Activated naive CD8-positive, alpha-beta T cell (primary cell): ENCODE data around the gene ATOH8.

Experiments used
- H3K27ac Mint-ChIP-seq: one replicate; pipeline ENCODE4 v1.8.0; 2021; ENCODE audit warnings: mixed read lengths
- H3K27me3 Mint-ChIP-seq: one replicate; pipeline ENCODE4 v1.8.0; 2021; ENCODE audit warnings: mixed read lengths
- H3K36me3 Mint-ChIP-seq: one replicate; pipeline ENCODE4 v1.8.0; 2021; ENCODE audit warnings: mixed read lengths
- H3K4me1 Mint-ChIP-seq: one replicate; pipeline ENCODE4 v1.8.0; 2021; ENCODE audit warnings: low read depth, mixed read lengths
- H3K4me3 Mint-ChIP-seq: one replicate; pipeline ENCODE4 v1.8.0; 2021; ENCODE audit warnings: mild to moderate bottlenecking, mixed read lengths
- H3K9me3 Mint-ChIP-seq: one replicate; pipeline ENCODE4 v1.8.0; 2021; ENCODE audit warnings: low read depth, mixed read lengths

ATOH8 gene

DNA sequence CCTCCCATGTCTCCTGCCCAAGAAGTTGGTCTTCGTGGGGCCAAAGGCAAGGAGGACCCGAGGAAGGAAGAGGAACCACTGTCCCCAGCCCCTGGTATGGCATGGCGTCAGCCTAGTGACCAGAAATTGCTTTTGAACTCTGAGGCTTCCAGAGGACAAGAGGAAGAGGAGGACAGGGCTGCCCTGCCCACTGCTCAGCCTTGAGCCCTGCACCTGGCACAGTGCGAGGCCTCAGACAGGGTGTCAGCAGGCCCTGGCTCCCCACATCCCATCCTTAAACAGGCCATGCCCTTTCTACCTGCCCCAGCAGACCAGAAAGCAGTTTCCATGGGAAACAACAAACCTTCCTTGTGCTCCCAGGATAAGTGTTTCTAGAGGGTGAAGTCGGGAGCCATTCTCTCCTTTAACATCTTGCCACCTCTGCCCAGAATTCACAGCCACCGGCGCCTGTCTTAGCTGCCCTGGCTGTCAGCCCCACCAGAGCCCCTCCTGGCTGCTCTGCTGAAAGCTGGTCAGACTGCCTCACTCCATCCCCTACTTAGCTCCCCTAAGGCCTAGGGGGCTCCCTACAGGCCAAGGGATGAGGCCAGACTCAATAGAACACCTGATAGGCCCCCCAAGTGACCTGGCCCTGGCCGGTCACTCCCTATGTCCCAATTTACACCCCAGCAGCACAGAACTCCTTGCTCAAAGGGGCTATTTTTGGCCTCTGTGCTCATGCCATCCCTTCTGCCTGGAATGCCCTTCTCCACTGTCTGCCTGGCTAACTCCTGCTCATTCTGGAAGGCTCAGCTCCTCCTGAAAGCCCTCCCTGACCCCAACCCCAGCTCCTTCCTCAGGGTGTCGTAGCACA, 20.6 kb downstream of the ATOH8 start:
- Mint-ChIP-seq H3K9me3 (no peaks in the 10 kb centered on the region), H3K4me1 (peaks cover 1% of the 10 kb centered on the region), H3K27ac (no peak overlapping the region), H3K36me3 (no peaks in the 10 kb centered on the region), H3K27me3 (peaks cover 8% of the 10 kb centered on the region), H3K4me3 (no peak overlapping the region)

DNA sequence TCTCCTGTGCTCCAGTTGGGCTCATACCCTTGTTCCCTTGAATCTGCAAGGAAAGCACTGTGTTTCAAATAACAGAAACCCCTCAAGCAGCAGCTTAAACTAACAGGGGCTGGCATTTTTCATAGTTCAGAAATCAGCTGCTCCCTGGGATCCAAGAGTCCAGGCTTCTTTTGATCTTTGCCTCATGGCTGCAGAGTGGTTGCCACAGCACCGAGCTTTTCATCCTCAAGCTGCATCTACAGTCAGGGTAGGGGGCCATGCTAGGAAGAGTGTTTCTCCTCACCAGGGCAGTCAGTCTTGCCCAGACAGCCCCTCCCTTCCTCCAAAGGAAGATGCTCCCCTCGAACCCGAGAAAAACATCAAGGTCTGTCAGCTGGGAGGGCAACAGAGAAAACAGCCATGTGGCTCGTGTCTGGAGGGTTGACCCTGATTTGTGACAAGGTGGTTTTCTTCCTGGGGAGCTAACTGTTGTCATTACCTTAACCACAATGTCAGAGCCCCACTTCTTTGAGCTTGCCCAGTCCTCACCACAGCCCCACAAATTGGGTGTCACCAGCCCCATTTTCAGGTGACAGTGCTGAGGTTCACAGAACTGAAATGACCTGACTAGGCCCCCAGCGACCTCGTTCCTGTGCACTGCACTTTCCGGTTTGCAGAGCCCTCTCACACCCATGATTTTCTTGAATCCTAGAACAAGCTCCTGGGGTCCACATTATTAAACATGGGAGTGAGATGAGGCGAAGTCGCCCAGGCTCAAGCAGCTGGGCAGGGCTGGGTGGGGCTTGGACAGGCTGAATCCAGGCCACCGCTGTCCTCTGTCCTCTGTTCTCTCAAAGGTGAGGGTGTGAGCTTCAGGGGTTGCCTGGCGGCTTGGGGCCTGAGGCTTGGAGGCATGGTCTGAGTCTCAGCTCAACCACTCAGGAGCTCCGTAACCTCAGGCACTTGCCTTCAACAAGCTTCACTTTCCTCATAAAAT, 21.9 kb downstream of the ATOH8 start:
- Mint-ChIP-seq H3K27ac (no peak overlapping the region), H3K4me1 (peaks cover 1% of the 10 kb centered on the region), H3K27me3 (peaks cover 7% of the 10 kb centered on the region), H3K4me3 (no peak overlapping the region), H3K9me3 (no peaks in the 10 kb centered on the region), H3K36me3 (no peaks in the 10 kb centered on the region)

DNA sequence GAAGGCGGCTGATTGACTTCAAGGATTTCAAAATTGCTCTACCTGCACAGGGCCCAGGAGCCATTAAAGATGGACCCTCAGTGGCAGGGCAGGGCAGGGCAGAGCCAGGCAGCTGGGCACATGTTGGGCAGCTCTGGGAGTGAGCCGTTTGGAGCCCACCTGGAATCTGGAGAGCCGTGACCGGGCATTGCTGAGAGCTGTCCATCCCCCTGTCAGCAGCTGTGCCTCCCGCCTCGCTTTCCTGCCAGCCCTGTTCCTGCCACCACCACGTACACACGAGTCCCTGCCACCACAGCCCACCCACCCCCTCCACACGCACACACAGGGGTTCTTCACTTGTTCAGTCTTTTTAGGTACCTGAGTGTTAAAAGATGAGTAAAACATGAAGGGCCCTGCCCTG, 22.9 kb downstream of the ATOH8 start:
- peaks cover 4% of the 10 kb centered on the region for H3K27me3 Mint-ChIP-seq
- no peak overlapping the region for H3K27ac Mint-ChIP-seq
- H3K4me1 Mint-ChIP-seq = no peaks in the 10 kb centered on the region
- H3K4me3 Mint-ChIP-seq = no peak overlapping the region
- no peaks in the 10 kb centered on the region for H3K9me3 Mint-ChIP-seq
- no peaks in the 10 kb centered on the region for H3K36me3 Mint-ChIP-seq

DNA sequence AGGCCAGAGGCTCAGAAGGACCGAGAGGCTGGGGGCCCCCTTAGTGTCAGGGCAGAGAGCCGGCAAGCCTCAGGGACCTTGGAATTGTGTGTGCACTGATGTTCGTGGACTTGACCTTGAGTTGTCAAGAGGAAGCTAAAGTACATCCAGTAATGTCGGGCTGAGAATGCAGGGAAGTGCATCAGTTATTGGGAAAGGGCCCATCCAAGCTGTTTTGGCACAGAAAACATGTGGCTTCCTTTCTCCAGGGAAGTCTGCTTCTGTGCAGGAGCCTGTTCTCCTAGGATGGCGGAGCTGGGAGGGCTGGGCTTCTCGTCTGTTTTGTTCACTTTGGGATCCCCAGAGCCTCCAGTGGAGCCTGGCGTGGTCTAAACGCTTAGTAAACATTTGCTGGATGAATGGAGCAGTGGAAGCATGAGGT, 23.7 kb downstream of the ATOH8 start:
- no peak overlapping the region for H3K27ac Mint-ChIP-seq
- no peaks in the 10 kb centered on the region for H3K4me1 Mint-ChIP-seq
- no peaks in the 10 kb centered on the region for H3K9me3 Mint-ChIP-seq
- H3K4me3 Mint-ChIP-seq = no peak overlapping the region
- peaks cover 4% of the 10 kb centered on the region for H3K27me3 Mint-ChIP-seq
- H3K36me3 Mint-ChIP-seq = no peaks in the 10 kb centered on the region

DNA sequence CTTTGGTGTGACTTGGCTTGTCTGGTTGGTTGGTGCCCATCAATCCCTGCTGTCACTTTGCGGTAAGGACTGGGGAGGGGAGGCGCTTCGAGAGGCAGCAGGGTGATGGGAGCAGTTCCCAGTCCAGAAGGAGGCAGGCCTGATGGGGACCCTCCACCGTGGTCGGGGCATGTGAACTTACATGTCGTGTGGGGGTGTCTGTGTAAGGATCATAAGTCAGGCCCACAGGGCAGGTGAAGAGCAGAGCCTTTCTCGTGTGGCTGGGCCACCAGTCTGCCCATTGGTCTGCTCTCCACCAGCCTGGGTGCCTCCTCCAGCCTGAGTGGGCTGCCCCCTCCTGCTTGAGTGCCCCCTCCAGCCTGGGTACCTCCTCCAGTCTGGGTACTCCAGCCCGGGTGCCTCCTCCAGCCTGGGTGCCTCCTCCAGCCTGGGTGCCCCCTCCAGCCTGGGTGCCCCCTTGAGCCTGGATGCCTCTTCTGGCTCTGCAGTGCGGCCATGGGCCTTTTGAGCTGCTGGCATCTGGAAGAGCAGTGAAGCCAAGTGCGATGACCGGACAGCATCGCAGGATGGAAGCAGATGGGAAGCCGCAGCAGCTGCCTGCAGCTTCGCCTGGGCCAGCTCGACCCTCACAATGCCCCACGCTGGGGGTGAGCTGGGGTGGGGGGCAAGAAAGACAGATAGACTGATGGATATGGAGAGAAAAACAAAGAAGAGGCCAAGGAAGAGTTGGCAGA, 25.0 kb downstream of the ATOH8 start:
- Mint-ChIP-seq H3K27me3 (no peaks in the 10 kb centered on the region), H3K9me3 (no peaks in the 10 kb centered on the region), H3K4me3 (no peak overlapping the region)

DNA sequence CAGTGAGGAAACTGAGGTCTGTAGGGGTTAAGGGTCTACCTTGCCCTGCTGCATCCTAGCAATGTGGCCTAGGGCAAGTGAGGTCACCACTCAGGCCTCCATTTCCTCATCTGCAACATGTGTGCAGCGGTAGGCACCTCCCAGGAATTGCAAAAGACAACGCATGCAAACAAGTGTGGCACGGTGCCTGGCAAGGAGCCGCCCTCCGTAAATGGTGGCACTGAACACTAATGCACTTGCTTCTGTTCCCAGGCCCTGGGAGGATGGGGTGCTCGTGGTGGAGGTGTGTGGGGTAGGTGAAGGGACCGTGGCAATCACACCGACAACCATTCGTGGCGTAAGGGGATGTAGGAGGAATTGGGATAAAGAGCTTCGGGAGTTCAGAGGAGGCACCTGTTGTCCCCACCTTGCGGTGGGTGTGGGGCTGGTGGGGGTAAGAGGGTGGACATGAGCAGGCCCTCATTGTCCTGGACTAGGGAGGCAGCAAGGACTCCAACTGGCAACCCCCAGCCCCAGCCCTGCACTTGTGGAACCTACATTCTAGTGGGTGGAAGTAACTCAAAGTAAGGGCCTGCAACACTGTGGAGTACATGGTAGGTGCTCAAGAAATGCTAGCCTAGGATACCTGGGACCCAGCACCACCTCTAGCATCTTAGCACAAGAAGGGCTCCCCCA, 26.0 kb downstream of the ATOH8 start:
- no peaks in the 10 kb centered on the region for H3K27me3 Mint-ChIP-seq
- no peaks in the 10 kb centered on the region for H3K36me3 Mint-ChIP-seq
- no peak overlapping the region for H3K4me3 Mint-ChIP-seq
- H3K9me3 Mint-ChIP-seq = no peaks in the 10 kb centered on the region
- no peaks in the 10 kb centered on the region for H3K4me1 Mint-ChIP-seq
- no peak overlapping the region for H3K27ac Mint-ChIP-seq

More for the DNA sequence above, 25.0 kb downstream of the ATOH8 start:
- Mint-ChIP-seq H3K4me1 (no peaks in the 10 kb centered on the region), H3K27ac (no peak overlapping the region), H3K36me3 (no peaks in the 10 kb centered on the region)

DNA sequence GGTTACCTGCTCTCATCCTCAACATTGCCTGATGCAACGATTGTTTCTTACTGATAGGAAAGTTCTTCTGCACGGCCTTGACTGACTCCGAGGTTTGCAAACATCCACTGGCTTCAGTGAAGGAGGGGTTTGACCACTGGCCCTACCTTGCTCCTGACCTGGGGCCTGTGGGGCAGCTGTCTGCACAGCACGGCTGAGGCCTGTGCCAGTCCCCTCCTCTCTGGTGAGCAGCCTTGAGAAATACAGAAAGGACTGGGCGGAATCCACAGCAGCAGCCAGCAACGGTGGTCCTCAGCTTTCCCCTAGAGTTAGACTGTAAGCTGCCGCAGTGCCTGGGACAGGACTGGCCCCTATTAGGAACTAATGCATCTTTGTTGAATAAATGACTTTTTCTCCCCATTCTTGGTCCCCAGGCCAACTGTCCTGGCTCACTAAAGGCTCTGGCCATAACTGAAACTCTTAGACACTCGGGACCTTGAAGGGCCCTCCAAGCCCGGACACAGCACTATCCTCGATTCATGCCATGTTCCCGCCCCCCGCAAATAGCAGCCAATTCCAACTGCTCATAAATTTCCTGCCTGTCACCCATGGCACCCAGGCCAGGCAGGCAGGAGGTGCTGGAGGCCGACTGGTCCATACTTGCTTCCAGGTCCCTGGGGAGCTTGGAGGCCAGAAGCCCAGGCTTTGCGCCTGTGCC, 26.7 kb downstream of the ATOH8 start:
- Mint-ChIP-seq H3K4me1 (no peaks in the 10 kb centered on the region), H3K36me3 (no peaks in the 10 kb centered on the region)

DNA sequence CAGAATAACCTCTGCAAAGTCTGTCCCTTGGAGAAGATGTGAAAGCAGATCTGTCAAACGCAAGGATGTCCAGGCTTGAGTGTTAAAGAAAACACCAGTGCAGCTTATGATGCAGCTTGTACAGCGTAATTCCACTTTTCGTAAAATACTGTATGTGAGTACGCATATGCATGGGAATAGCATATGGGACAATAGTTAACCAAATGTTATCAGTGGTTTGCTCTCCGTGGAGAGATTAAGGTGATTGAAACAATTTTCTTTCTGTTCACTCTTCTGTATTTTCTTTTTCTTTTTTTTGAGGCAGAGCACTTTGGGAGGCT, 27.2 kb downstream of the ATOH8 start:
- Mint-ChIP-seq H3K4me1 (no peaks in the 10 kb centered on the region), H3K27me3 (no peaks in the 10 kb centered on the region), H3K27ac (no peak overlapping the region), H3K4me3 (no peak overlapping the region), H3K36me3 (no peaks in the 10 kb centered on the region), H3K9me3 (no peaks in the 10 kb centered on the region)

More for the DNA sequence above, 26.7 kb downstream of the ATOH8 start:
- H3K4me3 Mint-ChIP-seq = no peak overlapping the region
- H3K27me3 Mint-ChIP-seq = no peaks in the 10 kb centered on the region
- no peaks in the 10 kb centered on the region for H3K9me3 Mint-ChIP-seq
- no peak overlapping the region for H3K27ac Mint-ChIP-seq

DNA sequence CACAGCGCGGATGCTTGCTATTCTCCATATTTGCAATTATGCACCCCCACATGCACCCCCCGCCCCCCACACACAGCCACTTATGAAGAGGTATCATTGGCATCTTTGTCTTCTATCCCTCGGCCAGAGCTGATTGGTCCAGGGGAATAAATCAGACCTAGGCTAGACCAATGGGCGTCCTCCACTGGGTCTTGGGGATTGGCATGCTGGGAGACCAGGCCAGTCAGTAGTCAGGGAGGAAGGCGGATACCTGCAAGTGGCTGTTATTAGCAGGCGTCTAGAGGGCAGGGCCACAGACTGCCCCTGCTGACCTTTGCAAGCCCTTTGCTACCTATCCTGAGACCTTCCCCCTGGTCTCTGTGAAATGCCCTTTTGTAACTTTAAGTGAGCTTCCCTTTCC, 30.0 kb downstream of the ATOH8 start:
- no peaks in the 10 kb centered on the region for H3K27me3 Mint-ChIP-seq

DNA sequence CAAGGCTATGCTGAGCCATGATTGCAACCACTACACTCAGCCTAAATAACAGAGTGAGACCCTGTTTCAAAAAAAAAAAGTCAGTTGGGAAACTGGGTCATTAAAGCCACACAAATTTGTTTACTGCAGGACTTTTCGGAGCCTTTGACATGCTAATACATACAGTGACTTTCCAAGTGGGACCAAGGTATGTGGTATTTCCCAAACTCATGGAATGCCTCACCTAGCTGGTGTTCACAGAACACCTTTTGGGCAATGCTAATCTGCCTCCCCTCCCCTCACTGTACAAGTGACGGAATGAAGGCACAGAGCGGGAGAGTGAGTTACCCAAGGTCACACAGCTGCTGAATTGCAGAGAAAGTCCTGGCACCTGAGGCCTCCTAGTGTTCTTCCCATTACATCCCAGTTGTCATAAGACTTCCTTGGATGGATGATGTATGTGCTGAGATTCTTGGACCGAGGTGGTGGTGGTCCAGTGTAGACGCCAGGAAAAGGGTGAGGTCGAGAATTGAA, 30.7 kb downstream of the ATOH8 start:
- H3K4me1 Mint-ChIP-seq = no peaks in the 10 kb centered on the region
- peaks cover 3% of the 10 kb centered on the region for H3K27me3 Mint-ChIP-seq
- no peak overlapping the region for H3K27ac Mint-ChIP-seq
- H3K36me3 Mint-ChIP-seq = no peaks in the 10 kb centered on the region
- no peaks in the 10 kb centered on the region for H3K9me3 Mint-ChIP-seq
- H3K4me3 Mint-ChIP-seq = no peak overlapping the region

More for the DNA sequence above, 30.0 kb downstream of the ATOH8 start:
- Mint-ChIP-seq H3K4me1 (no peaks in the 10 kb centered on the region), H3K27ac (no peak overlapping the region), H3K9me3 (no peaks in the 10 kb centered on the region), H3K4me3 (no peak overlapping the region), H3K36me3 (no peaks in the 10 kb centered on the region)

DNA sequence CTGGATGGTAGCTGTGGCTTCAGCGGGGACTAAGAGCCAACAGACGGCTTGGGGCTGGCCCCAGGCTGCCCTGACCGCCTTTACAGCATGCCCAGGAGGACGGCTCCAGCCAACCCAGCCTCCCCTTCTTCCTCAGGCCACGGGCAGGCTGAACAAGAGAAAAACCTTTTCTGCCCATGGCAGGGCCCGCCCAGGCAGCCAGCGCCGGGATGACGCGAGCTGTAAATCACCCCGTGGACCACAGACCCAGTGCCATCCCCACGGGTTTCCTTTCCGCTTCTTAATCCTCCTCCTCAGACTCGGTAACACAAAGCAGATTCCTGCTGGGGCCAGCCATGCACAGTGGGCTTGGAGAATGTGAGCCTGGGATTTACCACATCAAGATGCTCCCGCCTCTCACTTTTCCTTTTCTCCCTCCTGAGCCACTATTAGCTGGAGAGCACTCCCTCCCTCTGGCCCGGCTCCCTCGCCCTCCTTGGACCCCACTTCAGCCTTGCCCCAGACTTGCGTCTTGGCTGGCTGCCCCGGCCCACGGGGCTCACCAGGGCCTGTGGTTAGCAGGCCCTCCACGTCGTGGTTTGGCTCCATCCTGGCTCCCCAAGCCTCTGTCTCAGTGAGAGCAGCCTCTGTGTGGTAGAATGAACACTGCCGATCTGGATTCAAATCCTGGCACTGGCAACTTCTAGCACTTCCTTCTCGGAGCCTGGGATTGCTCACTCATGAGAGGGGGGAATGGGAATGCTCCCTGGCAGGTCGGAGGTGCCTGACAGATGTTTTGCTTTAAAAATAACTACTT, 31.4 kb downstream of the ATOH8 start:
- Mint-ChIP-seq H3K36me3 (no peaks in the 10 kb centered on the region), H3K27me3 (peaks cover 3% of the 10 kb centered on the region), H3K4me3 (no peak overlapping the region), H3K9me3 (no peaks in the 10 kb centered on the region), H3K4me1 (no peaks in the 10 kb centered on the region), H3K27ac (no peak overlapping the region)

DNA sequence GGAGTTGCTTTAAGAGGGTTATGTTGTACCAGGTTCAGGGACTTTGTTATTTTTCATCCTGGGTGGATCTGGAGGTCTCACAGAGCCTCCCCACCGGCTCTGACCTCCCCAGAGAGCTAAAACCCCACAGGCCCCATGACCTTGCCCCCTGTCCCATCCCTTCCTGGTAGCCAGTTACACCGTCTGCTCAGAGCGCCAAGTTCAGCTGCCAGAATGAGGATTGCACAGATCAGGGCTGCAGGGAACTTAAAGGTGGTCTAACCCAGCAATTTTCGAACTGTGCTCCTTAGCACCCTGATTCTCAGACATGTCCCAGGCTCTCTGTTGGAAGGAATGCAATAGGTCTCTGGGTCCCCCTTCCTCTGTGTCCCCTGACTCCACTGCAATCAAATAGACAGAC, 32.1 kb downstream of the ATOH8 start:
- Mint-ChIP-seq H3K4me1 (no peaks in the 10 kb centered on the region), H3K36me3 (no peaks in the 10 kb centered on the region), H3K27me3 (peaks cover 3% of the 10 kb centered on the region), H3K27ac (no peak overlapping the region), H3K4me3 (no peak overlapping the region), H3K9me3 (no peaks in the 10 kb centered on the region)

DNA sequence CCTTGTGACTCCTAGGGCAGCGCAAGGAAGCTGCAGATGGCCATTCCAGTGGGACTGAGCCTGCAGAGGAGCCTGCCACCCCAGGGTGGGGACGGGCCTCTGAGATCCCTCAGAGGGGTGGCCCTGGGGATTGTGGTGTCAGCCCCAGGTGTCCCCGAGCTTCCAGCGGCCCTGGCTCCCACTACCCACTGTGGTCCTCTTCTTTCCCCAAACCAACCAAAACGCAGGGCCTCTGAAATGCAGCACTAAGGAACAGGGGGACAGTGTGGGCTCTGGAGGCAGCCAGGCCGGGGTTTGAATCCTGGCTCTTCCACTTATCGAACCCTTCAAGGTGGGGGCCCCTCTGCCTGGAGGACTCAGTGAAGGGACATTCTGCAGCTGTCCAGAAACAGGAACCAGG, 32.7 kb downstream of the ATOH8 start:
- Mint-ChIP-seq H3K36me3 (no peaks in the 10 kb centered on the region), H3K27me3 (peaks cover 3% of the 10 kb centered on the region), H3K27ac (no peak overlapping the region)

More for the DNA sequence above, 32.7 kb downstream of the ATOH8 start:
- H3K9me3 Mint-ChIP-seq = no peaks in the 10 kb centered on the region
- H3K4me1 Mint-ChIP-seq = no peaks in the 10 kb centered on the region
- no peak overlapping the region for H3K4me3 Mint-ChIP-seq
